Adrenal gland (tissue), 12 donors: ENCODE measurements around the gene CDHR3. TPM values are rescaled to one million over a fixed set of nuclear protein-coding genes. Genes with fewer than 3 reads are reported as not detected.

Experiments
- DNase-seq, 7 donors: peaks; one replicate each; pipeline ENCODE4 v3.0.0-alpha.2; 2019 to 2020
- H3K27ac ChIP-seq, 5 donors: fragments of 200-600 bp; sonication (generic) in 4 of 5; 1 replicate in 3 of 5; 2 replicates in 2 of 5; pipeline versions ENCODE4 v1.5.1 to v1.8.0; 2016 to 2020; ENCODE audit warnings: mild to moderate bottlenecking in 1 of 5
- H3K27me3 ChIP-seq: fragments of 200-600 bp; 2 replicates; pipeline ENCODE4 v1.8.0; 2021
- H3K36me3 ChIP-seq, 2 donors: fragments of 200-600 bp; replicated peaks in 1 of 2; 1 replicate in 1 of 2; 2 replicates in 1 of 2; pipeline versions ENCODE4 v1.5.1 to v1.8.0; 2018 to 2022
- H3K4me1 ChIP-seq, 2 donors: fragments of 200-600 bp; replicated peaks in 1 of 2; 1 replicate in 1 of 2; 2 replicates in 1 of 2; pipeline versions ENCODE4 v1.5.1 to v1.8.0; 2018 to 2021
- H3K4me3 ChIP-seq, 4 donors: fragments of 200-600 bp; sonication (generic) in 3 of 4; one replicate each; pipeline ENCODE4 v1.5.1; 2016 to 2018
- H3K9me3 ChIP-seq, 3 donors: fragments of 200-600 bp; sonication (generic) in 1 of 3; replicated peaks in 1 of 3; 1 replicate in 2 of 3; 2 replicates in 1 of 3; pipeline versions ENCODE4 v1.5.1 to v1.8.0; 2016 to 2021
- POLR2A ChIP-seq, 2 donors: fragments of 450-650 bp; IDR thresholded peaks; one replicate each; pipeline ENCODE4 v1.6.1; 2017; ENCODE audit warnings: antibody characterized with exemption in 2 of 2, mild to moderate bottlenecking in 2 of 2, moderate library complexity in 1 of 2
- WGBS, 4 donors: extraction: QIAGEN DNeasy Blood & Tissue Kit in 2 of 4; methylation state at CpG; one replicate each; pipeline versions ENCODE4 v1.1.5 to v1.1.7; 2013 to 2017; 5-methylcytosine and 5-hydroxymethylcytosine counted together
- intact Hi-C, 2 donors: fragments of 100-400 bp; cut with DNase I; formaldehyde crosslinking; loops; one replicate each; pipeline versions ENCODE4 v1.14.1 to v1.15.0; 2022 to 2023
- polyA plus RNA-seq, 3 donors: library from polyadenylated mRNA; stranded (reverse); fragments of 200-250 nt in 2 of 3; fragments of 350-450 nt in 1 of 3; fragmentation: Illumina TruSeq in 1 of 3; extraction: RNeasy Lipid Tissue Mini Kit (QIAGEN cat#74804) in 1 of 3; gene quantifications; one replicate each; pipeline ENCODE4 v1.2.3, GENCODE V29; 2013 to 2014
- total RNA-seq, 9 donors: library from RNA; depleted of rRNA in 4 of 9; stranded (reverse); fragments of >200 nt in 4 of 9; fragments of 120-200 nt in 1 of 9; fragmentation: NEBNext Ultra II Directional in 1 of 9; extraction: Animal tissue kit (Norgen Biotek cat#: 25700) in 1 of 9; gene quantifications; one replicate each; pipeline versions ENCODE4 v1.1.0 to v1.2.4, GENCODE V29; 2013 to 2023
- TF ChIP-seq, protein P1 (sequence below), 6 experiments: fragments of 450-650 bp in 4 of 6; fragments of 200-600 bp in 2 of 6; sonication (generic) in 1 of 6; IDR thresholded peaks; 1 replicate in 5 of 6; 2 replicates in 1 of 6; pipeline versions ENCODE4 v1.5.1 to v1.8.0; 2016 to 2021; ENCODE audit warnings: antibody characterized with exemption in 6 of 6, mild to moderate bottlenecking in 2 of 6, moderate library complexity in 1 of 6
- donor health status: healthy with polysubstance abuse.
- donor health status: Bipolar disorder and iron deficiency.
- donor health status: DM: yes; HTN: yes; CAD: no.
- donor health status: DM: no; HTN: no; CAD: no.
- donor health status: DM: no; HTN: no; CAD: no.
- donor health status: DM: yes; HTN: yes; CAD: no.

The CDHR3 gene
- total and polyA plus RNA-seq, 12 donors, result 0.66 to 5.0 (median 2.3) TPM

DNA sequence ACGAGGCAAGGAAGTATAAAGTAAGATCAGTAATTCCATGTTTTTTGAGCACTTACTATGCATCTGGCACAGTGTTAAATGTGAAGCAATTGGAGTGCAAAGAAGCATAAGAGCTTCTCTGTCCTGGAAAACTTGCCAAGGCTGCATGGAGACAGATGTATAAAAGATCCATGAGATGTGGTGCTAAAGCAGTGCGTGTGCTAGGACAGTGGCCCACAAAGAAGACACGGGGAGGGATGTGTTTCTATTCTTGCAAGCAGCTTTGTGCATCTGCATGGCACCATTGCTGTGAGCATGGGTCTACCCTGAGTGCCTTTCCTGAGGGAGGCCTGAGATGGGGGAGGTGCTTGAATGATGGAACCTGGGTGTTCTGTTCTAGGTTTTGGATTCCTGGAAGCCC lies 5.1 kb upstream of the CDHR3 start:
- no peak for DNase-seq
- TF ChIP-seq, protein P1, sequence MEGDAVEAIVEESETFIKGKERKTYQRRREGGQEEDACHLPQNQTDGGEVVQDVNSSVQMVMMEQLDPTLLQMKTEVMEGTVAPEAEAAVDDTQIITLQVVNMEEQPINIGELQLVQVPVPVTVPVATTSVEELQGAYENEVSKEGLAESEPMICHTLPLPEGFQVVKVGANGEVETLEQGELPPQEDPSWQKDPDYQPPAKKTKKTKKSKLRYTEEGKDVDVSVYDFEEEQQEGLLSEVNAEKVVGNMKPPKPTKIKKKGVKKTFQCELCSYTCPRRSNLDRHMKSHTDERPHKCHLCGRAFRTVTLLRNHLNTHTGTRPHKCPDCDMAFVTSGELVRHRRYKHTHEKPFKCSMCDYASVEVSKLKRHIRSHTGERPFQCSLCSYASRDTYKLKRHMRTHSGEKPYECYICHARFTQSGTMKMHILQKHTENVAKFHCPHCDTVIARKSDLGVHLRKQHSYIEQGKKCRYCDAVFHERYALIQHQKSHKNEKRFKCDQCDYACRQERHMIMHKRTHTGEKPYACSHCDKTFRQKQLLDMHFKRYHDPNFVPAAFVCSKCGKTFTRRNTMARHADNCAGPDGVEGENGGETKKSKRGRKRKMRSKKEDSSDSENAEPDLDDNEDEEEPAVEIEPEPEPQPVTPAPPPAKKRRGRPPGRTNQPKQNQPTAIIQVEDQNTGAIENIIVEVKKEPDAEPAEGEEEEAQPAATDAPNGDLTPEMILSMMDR (IDR thresholded peaks at IDR 0.05), result no peak
- no peak for TF ChIP-seq POLR2A (IDR thresholded peaks at IDR 0.05)
- intact Hi-C loops, result no loop called here
- Histone ChIP-seq H3K4me1 (no peaks in the 10 kb centered on the region), H3K4me3 (no peak overlapping the region), H3K36me3 (no peaks in the 10 kb centered on the region), H3K27ac (no peak overlapping the region), H3K27me3 (no peaks in the 10 kb centered on the region), H3K9me3 (no peaks in the 10 kb centered on the region)
- 73 to 84% (median 80%) methylated on average over 3 of the region's 3 CpGs for WGBS, 4 donors

DNA sequence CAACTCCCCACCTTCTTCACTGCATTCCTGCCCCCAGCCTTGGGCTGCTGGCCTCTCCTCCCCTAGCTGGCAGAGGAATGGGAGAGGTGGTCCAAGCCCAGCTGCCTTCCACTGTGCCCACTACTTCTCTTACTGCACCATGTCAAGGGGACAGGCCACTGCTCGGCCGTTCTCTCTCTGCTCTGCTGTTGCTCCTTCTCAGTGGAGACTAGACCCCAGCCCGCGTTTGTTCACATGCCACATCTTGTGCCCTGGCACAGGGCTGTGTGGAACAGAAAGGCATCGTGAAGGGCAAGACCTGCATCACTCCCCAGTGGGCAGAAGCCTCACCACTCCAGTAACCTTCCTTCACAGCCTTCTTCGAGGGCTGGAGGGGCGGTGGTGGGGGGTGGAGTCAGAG lies 711 bp upstream of the CDHR3 start:
- TF ChIP-seq POLR2A (IDR thresholded peaks at IDR 0.05), result no peak
- TF ChIP-seq, protein P1 (IDR thresholded peaks at IDR 0.05), result no peak
- H3K27me3 ChIP-seq, result no peaks in the 10 kb centered on the region
- intact Hi-C loops, result no loop called here
- H3K27ac ChIP-seq, result no peak overlapping the region
- no peaks in the 10 kb centered on the region for H3K36me3 ChIP-seq
- no peaks in the 10 kb centered on the region for H3K9me3 ChIP-seq
- 76 to 85% (median 79%) methylated on average over 6 to 7 of the region's 7 CpGs for WGBS, 4 donors
- H3K4me1 ChIP-seq, result no peaks in the 10 kb centered on the region
- no peak for DNase-seq
- H3K4me3 ChIP-seq, result no peak overlapping the region

DNA sequence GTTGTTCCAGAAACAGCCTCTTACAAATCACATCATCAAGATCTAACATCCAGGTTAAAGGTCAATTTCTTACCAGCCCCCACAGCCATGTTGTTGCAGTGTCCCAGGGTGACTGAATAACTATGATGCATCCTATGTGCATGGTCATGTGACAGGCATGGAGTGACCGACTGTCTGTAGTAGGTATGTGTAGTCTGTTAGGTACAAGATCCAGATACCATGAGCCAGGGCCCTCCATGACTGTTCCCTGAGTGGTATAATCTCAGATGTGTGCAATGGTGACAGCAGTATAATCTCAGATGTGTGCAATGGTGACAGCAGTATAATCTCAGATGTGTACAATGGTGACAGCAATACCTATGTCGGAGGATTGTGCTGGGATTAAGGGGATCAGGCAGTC lies 8.8 kb downstream of the CDHR3 start:
- no peaks in the 10 kb centered on the region for H3K4me1 ChIP-seq
- TF ChIP-seq POLR2A (IDR thresholded peaks at IDR 0.05), result no peak
- TF ChIP-seq, protein P1 (IDR thresholded peaks at IDR 0.05), result no peak
- H3K9me3 ChIP-seq, result no peaks in the 10 kb centered on the region
- no peaks in the 10 kb centered on the region for H3K27me3 ChIP-seq
- no peaks in the 10 kb centered on the region for H3K36me3 ChIP-seq
- no peak overlapping the region for H3K4me3 ChIP-seq
- no peak overlapping the region for H3K27ac ChIP-seq
- 94 to 100% (median 96%) methylated on average over 2 of the region's 2 CpGs for WGBS, 4 donors
- intact Hi-C loops, result no loop called here
- DNase-seq, result no peak

DNA sequence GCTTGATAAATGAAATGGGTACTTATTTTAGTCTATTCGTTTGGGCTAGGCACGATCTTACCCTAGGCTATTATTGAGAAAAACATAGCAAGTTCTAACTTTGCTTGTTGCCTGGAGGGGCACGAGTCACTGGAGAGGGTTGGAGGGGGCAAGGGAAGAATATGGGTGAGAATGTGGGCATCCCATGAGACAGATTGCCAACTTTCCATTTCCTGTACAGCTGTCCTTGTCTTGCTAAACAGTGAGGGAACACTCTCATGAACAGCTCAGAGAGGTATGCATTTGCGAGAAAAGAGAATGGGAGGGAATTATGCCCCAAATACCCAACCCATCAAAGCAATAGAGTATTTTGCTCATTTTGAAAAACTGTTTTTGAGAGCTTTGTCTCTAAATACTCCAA lies 9.2 kb downstream of the CDHR3 start:
- 55 to 88% (median 62%) methylated on average over 4 of the region's 4 CpGs for WGBS, 4 donors
- no peak for DNase-seq
- Histone ChIP-seq H3K27me3 (no peaks in the 10 kb centered on the region), H3K36me3 (no peaks in the 10 kb centered on the region), H3K9me3 (no peaks in the 10 kb centered on the region), H3K4me1 (peaks cover 0 to under 1% of the 10 kb centered on the region in 2 donors), H3K27ac (no peak overlapping the region), H3K4me3 (no peak overlapping the region)
- intact Hi-C loops, result no loop called here
- TF ChIP-seq, protein P1 (IDR thresholded peaks at IDR 0.05), result no peak
- no peak for TF ChIP-seq POLR2A (IDR thresholded peaks at IDR 0.05)
